ENCODE data around the gene CPNE5. TPM values are rescaled to one million over a fixed set of nuclear protein-coding genes. Genes with fewer than 3 reads are reported as not detected.

Gene CPNE5
- polyA plus RNA-seq, 3 donors, result 0.47 to 0.85 (median 0.82) TPM

- Mint-ChIP-seq H3K27me3 (ENCODE audit: low read depth in 3 of 3) (peaks cover 0 to 8% (median 7%) of the 10 kb centered on the region in 3 donors), H3K27ac (peak overlapping the region in 5 of 7 donors; percentile 63 to 90 (median 75)), H3K4me1 (peaks cover 37% of the 10 kb centered on the region), H3K4me3 (no peak overlapping the region), H3K9me3 (peaks cover 0 to 2% (median 0%) of the 10 kb centered on the region in 7 donors), H3K36me3 (peaks cover 30 to 53% of the 10 kb centered on the region in 2 donors)
- H3K9ac ChIP-seq (ENCODE audit: insufficient read depth, low read length, poor library complexity, severe bottlenecking), result no peak overlapping the region
- peak in 1 of 3 donors; percentile 51 for DNase-seq
- H3K27me3 ChIP-seq (ENCODE audit: control insufficient read depth in 2 of 2, insufficient read depth in 2 of 2, low read length in 2 of 2), result no peaks in the 10 kb centered on the region
- no peaks in the 10 kb centered on the region for H3K79me2 ChIP-seq (ENCODE audit: insufficient read depth, low read length)
- no peaks in the 10 kb centered on the region for H4K20me1 ChIP-seq (ENCODE audit: insufficient read depth, low read length)
- no peaks in the 10 kb centered on the region for H3K9me3 ChIP-seq (replicated peaks in 1 of 2; ENCODE audit: control insufficient read depth in 1 of 2, insufficient read depth in 1 of 2, low read length in 2 of 2)
- intact Hi-C loops (cut with micrococcal nuclease), result no loop called here
- H3K4me2 ChIP-seq (replicated peaks; ENCODE audit: extremely low read depth, low read length, poor library complexity, severe bottlenecking), result no peak overlapping the region
- H3K36me3 ChIP-seq (replicated peaks in 1 of 2; ENCODE audit: control insufficient read depth in 1 of 2, insufficient read depth in 2 of 2, low read length in 2 of 2), result peaks cover 28 to 37% of the 10 kb centered on the region in 2 donors
- no peak overlapping the region for H3K27ac ChIP-seq (ENCODE audit: low read depth in 1 of 2, low read length in 2 of 2)
- TF ChIP-seq CTCF (IDR thresholded peaks at IDR 0.05), result no peak
- peaks cover 31 to 33% of the 10 kb centered on the region in 2 donors for H3K4me1 ChIP-seq (ENCODE audit: control insufficient read depth in 1 of 2, insufficient read depth in 2 of 2, low read length in 2 of 2)
- WGBS (ENCODE audit: insufficient coverage), result 95% methylated on average over 3 of the region's 5 CpGs
- no peak overlapping the region for H2AFZ ChIP-seq (ENCODE audit: insufficient read depth, low read depth, low read length, poor library complexity, severe bottlenecking)
- H3K4me3 ChIP-seq (replicated peaks in 1 of 3; ENCODE audit: low read depth in 2 of 3, low read length in 3 of 3), result no peak overlapping the region
Observed at GRCh38 chr6:36733300-36733699, 105.9 kb downstream of the CPNE5 start.

GRCh38 chr6:36731622-36732310, 107.5 kb downstream of the CPNE5 start:
- peak overlapping the region in 2 of 7 donors; percentile 7 to 16 for H3K27ac Mint-ChIP-seq

More at GRCh38 chr6:36731622-36732310, 107.5 kb downstream of the CPNE5 start:
- Mint-ChIP-seq H3K4me3 (no peak overlapping the region), H3K36me3 (peaks cover 36 to 69% of the 10 kb centered on the region in 2 donors), H3K4me1 (peaks cover 52% of the 10 kb centered on the region), H3K27me3 (ENCODE audit: low read depth in 3 of 3) (peaks cover 0 to 6% (median 3%) of the 10 kb centered on the region in 3 donors), H3K9me3 (peaks cover 2 to 4% (median 3%) of the 10 kb centered on the region in 7 donors)
- intact Hi-C loops (cut with micrococcal nuclease), result no loop called here
- no peak for TF ChIP-seq CTCF (IDR thresholded peaks at IDR 0.05)
- Histone ChIP-seq H3K9ac (ENCODE audit: insufficient read depth, low read length, poor library complexity, severe bottlenecking) (no peak overlapping the region), H3K27me3 (ENCODE audit: control insufficient read depth in 2 of 2, insufficient read depth in 2 of 2, low read length in 2 of 2) (no peaks in the 10 kb centered on the region), H3K79me2 (ENCODE audit: insufficient read depth, low read length) (peaks cover 3% of the 10 kb centered on the region), H3K4me2 (replicated peaks; ENCODE audit: extremely low read depth, low read length, poor library complexity, severe bottlenecking) (no peak overlapping the region), H3K4me3 (replicated peaks in 1 of 3; ENCODE audit: low read depth in 2 of 3, low read length in 3 of 3) (no peak overlapping the region), H2AFZ (ENCODE audit: insufficient read depth, low read depth, low read length, poor library complexity, severe bottlenecking) (no peak overlapping the region), H3K9me3 (replicated peaks in 1 of 2; ENCODE audit: control insufficient read depth in 1 of 2, insufficient read depth in 1 of 2, low read length in 2 of 2) (peaks cover 0 to 4% of the 10 kb centered on the region in 2 donors), H4K20me1 (ENCODE audit: insufficient read depth, low read length) (no peaks in the 10 kb centered on the region), H3K27ac (ENCODE audit: low read depth in 1 of 2, low read length in 2 of 2) (peak overlapping the region in 1 of 2 donors; percentile 21), H3K4me1 (ENCODE audit: control insufficient read depth in 1 of 2, insufficient read depth in 2 of 2, low read length in 2 of 2) (peaks cover 45 to 49% of the 10 kb centered on the region in 2 donors), H3K36me3 (replicated peaks in 1 of 2; ENCODE audit: control insufficient read depth in 1 of 2, insufficient read depth in 2 of 2, low read length in 2 of 2) (peaks cover 28 to 44% of the 10 kb centered on the region in 2 donors)
- DNase-seq, result no peak
- WGBS (ENCODE audit: insufficient coverage), result 97% methylated on average over 7 of the region's 12 CpGs

Measured in CD14-positive monocyte (primary cell).